Measurements from ENCODE around the gene ATP2A1.
"Not testable (repeated sequence)": the region's sequence is repeated elsewhere in the genome, so short reads cannot be mapped to it uniquely, and the experiment has no call there.

Gene ATP2A1

GRCh38 chr16:28879841-28880588, 1.7 kb downstream of the ATP2A1 start:
- Histone ChIP-seq H3K36me3 (ENCODE audit: insufficient read depth, low read length) (no peaks in the 10 kb centered on the region), H3K27me3 (ENCODE audit: insufficient read depth, low read length) (no peaks in the 10 kb centered on the region), H2AFZ (ENCODE audit: low read depth, low read length) (no peak overlapping the region), H3K4me3 (ENCODE audit: low read length) (peak overlapping the region; percentile 67), H3K9me3 (ENCODE audit: low read length) (no peaks in the 10 kb centered on the region), H3K4me1 (ENCODE audit: insufficient read depth, low read length) (peaks cover 39% of the 10 kb centered on the region)

DNA sequence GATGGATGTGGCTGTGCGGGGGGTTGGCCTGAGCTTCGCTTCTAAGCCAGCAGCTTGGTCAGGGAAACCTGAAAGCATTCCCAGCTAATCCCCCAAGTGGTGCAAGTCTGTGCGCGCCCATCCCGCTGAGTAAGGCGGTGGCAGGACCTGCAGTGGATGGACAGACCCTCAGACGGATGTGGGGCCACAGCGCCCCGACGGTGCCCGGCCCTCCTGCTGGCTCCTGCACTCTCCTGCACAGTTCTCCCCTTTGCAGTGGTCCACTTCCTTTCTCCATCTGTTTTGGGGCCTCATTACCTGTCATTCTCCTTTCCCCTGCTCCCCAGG, 2.3 kb downstream of the ATP2A1 start:
- Histone ChIP-seq H3K27me3 (ENCODE audit: insufficient read depth, low read length) (no peaks in the 10 kb centered on the region), H3K4me1 (ENCODE audit: insufficient read depth, low read length) (peaks cover 34% of the 10 kb centered on the region), H3K36me3 (ENCODE audit: insufficient read depth, low read length) (no peaks in the 10 kb centered on the region), H3K9me3 (ENCODE audit: low read length) (no peaks in the 10 kb centered on the region), H3K4me3 (ENCODE audit: low read length) (no peak overlapping the region), H2AFZ (ENCODE audit: low read depth, low read length) (no peak overlapping the region)

- Histone ChIP-seq H3K9me3 (ENCODE audit: low read length) (no peaks in the 10 kb centered on the region), H3K4me3 (ENCODE audit: low read length) (no peak overlapping the region), H2AFZ (ENCODE audit: low read depth, low read length) (no peak overlapping the region), H3K36me3 (ENCODE audit: insufficient read depth, low read length) (no peaks in the 10 kb centered on the region), H3K4me1 (ENCODE audit: insufficient read depth, low read length) (peaks cover 31% of the 10 kb centered on the region), H3K27me3 (ENCODE audit: insufficient read depth, low read length) (no peaks in the 10 kb centered on the region)
Measured at GRCh38 chr16:28880955-28881354, 2.7 kb downstream of the ATP2A1 start.

DNA sequence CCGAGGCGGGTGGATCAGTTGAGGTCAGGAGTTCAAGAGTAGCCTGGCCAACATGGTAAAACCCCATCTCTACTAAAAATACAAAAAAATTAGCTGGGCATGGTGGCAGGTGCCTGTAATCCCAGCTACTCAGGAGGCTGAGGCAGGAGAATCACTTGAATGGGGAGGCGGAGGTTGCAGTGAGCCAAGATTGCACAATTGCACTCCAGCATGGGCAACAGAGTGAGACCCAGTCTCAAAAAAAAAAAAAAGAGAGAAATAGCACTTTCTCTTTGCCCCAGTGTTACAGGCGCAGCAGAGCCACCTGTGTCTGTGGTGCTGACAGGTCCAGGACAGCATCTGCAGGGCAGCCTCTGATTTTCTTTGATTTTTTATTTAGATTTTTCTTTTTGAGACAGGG, 3.3 kb downstream of the ATP2A1 start:
- H3K4me1 ChIP-seq (ENCODE audit: insufficient read depth, low read length): peaks cover 29% of the 10 kb centered on the region
- H3K36me3 ChIP-seq (ENCODE audit: insufficient read depth, low read length); H3K9me3 ChIP-seq (ENCODE audit: low read length); H3K4me3 ChIP-seq (ENCODE audit: low read length); H3K27me3 ChIP-seq (ENCODE audit: insufficient read depth, low read length); H2AFZ ChIP-seq (ENCODE audit: low read depth, low read length): not testable (repeated sequence)

DNA sequence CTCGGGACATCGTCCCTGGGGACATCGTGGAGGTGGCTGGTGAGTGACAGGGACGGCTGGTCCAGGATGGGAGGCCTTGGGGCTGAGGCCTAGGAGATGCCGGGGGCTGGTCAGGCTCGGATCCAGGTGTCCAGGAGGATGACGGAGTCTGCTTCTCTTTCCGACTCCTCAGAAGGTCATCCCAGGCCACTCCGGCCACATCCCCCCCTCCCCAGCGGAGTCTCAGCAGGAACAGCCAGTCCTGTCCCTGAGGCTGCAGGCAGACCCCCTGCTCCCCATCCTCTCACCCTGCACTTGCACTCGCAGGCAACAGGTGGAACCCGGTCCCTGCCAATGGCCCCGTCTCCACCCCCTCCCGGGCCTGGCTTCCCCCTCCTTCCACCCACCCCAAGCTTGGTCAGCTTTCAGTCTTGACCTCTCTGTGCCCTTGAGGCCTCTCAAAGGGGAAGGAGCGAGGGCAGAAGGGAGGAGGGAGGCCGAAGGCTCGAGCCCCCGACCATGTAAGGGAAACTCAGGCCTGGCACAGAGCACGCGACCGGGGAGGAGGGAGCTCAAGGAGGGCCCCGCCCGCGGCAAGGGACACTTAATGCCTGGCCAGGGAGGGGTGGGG, 4.4 kb downstream of the ATP2A1 start:
- H3K4me3 ChIP-seq (ENCODE audit: low read length): no peak overlapping the region
- H3K4me1 ChIP-seq (ENCODE audit: insufficient read depth, low read length): peaks cover 20% of the 10 kb centered on the region
- no peaks in the 10 kb centered on the region for H3K27me3 ChIP-seq (ENCODE audit: insufficient read depth, low read length)
- peaks cover 4% of the 10 kb centered on the region for H3K36me3 ChIP-seq (ENCODE audit: insufficient read depth, low read length)
- H3K9me3 ChIP-seq (ENCODE audit: low read length): no peaks in the 10 kb centered on the region
- H2AFZ ChIP-seq (ENCODE audit: low read depth, low read length): no peak overlapping the region

GRCh38 chr16:28883221-28883996, 5.1 kb downstream of the ATP2A1 start:
- Histone ChIP-seq H2AFZ (ENCODE audit: low read depth, low read length) (no peak overlapping the region), H3K36me3 (ENCODE audit: insufficient read depth, low read length) (peaks cover 4% of the 10 kb centered on the region), H3K4me1 (ENCODE audit: insufficient read depth, low read length) (peaks cover 16% of the 10 kb centered on the region), H3K4me3 (ENCODE audit: low read length) (no peak overlapping the region), H3K9me3 (ENCODE audit: low read length) (no peaks in the 10 kb centered on the region), H3K27me3 (ENCODE audit: insufficient read depth, low read length) (no peaks in the 10 kb centered on the region)

DNA sequence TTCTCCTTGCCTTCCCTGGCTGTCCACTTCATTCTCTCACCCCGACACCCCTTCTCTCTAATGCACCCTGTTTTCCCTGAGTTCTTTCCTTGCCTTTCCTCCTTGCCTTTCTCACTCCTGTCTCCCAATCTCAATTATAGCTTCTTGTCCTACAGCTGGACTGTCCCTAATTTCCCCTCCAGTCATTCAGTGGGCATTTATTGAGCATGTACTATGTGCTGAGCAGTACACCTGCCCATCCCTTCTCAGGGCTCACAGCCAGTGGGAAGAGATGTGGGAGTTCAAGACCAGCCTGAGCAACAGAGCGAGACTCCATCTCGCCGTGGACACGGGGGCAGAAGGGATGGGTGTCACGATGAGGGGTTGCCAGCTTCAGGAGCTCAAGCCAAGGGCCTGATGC, 5.8 kb downstream of the ATP2A1 start:
- Histone ChIP-seq H3K4me1 (ENCODE audit: insufficient read depth, low read length) (peaks cover 16% of the 10 kb centered on the region), H3K9me3 (ENCODE audit: low read length) (no peaks in the 10 kb centered on the region), H3K27me3 (ENCODE audit: insufficient read depth, low read length) (no peaks in the 10 kb centered on the region), H3K36me3 (ENCODE audit: insufficient read depth, low read length) (peaks cover 4% of the 10 kb centered on the region), H2AFZ (ENCODE audit: low read depth, low read length) (no peak overlapping the region), H3K4me3 (ENCODE audit: low read length) (no peak overlapping the region)

GRCh38 chr16:28886945-28887344, 8.7 kb downstream of the ATP2A1 start:
- Histone ChIP-seq H3K9me3 (ENCODE audit: low read length) (no peaks in the 10 kb centered on the region), H3K4me1 (ENCODE audit: insufficient read depth, low read length) (peaks cover 16% of the 10 kb centered on the region), H3K27me3 (ENCODE audit: insufficient read depth, low read length) (no peaks in the 10 kb centered on the region), H2AFZ (ENCODE audit: low read depth, low read length) (no peak overlapping the region), H3K4me3 (ENCODE audit: low read length) (no peak overlapping the region), H3K36me3 (ENCODE audit: insufficient read depth, low read length) (peaks cover 4% of the 10 kb centered on the region)

- not testable (repeated sequence) for H3K36me3 ChIP-seq (ENCODE audit: insufficient read depth, low read length); H3K4me1 ChIP-seq (ENCODE audit: insufficient read depth, low read length); H3K9me3 ChIP-seq (ENCODE audit: low read length); H3K27me3 ChIP-seq (ENCODE audit: insufficient read depth, low read length); H2AFZ ChIP-seq (ENCODE audit: low read depth, low read length); H3K4me3 ChIP-seq (ENCODE audit: low read length)
Measured at GRCh38 chr16:28890355-28890754, 12.1 kb downstream of the ATP2A1 start.

DNA sequence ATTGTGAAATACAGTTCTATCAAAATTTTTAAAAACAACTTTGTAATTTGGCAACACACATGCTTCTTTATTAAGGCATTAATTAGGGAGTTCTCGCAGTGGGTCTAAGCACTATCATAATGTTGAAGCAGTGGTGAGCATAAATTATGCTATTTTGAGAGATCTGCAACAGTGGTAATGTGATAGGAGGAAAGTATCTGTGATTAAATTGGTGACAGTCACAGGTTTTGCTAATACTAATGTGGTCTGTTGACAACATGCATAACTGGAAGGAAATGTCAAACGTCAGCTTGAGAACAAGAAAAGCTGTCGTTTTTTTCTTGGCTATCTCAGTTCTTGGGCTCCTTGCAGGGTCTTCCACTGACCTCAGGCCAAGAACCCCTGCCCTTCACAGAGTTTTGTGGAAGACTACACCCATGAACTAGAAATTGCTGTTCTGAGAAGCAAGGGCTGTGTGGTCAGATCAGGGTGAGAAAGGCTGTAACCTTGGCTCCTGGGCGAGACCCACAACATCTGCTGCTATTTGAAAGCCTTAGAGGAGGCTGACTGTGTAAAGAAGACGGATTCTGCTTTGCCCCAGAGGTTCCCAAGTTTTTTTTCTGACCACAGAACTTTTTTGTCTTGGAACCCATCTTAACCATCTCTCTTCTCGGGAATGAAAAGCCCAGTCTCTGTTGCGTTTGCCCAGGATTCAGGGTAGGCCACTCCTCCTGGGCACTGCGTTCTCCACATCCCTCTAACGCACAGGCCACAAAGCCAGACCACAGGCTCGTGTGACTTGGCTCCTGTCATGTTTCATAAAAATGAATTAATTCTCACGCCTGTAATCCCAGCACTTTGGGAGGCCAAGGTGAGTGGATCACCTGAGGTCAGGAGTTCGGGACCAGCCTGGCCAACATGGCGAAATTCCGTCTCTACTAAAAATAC, 13.9 kb downstream of the ATP2A1 start:
- H2AFZ ChIP-seq (ENCODE audit: low read depth, low read length): no peak overlapping the region
- no peaks in the 10 kb centered on the region for H3K9me3 ChIP-seq (ENCODE audit: low read length)
- H3K4me3 ChIP-seq (ENCODE audit: low read length): no peak overlapping the region
- H3K4me1 ChIP-seq (ENCODE audit: insufficient read depth, low read length): no peaks in the 10 kb centered on the region
- H3K27me3 ChIP-seq (ENCODE audit: insufficient read depth, low read length): no peaks in the 10 kb centered on the region
- H3K36me3 ChIP-seq (ENCODE audit: insufficient read depth, low read length): peaks cover 8% of the 10 kb centered on the region

DNA sequence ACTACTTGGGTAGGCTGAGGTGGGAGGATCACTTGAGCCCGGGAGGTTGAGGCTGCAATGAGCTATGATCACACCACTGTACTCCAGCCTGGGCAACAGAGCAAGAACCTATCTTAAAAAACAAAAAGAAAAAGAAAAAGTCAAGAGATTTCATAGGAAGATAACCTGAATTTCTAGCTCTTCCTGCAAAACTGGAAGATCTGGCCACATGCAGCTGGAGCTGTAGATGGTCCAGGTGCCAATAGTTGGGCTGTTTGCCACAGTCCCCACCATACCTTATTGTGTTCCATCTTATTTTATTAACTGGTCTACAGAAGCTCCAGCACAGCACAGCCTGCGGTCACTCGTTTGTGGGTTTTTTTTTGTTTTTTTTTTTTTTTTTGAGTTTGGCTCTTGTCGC, 15.0 kb downstream of the ATP2A1 start:
- peaks cover 6% of the 10 kb centered on the region for H3K36me3 ChIP-seq (ENCODE audit: insufficient read depth, low read length)
- H3K4me1 ChIP-seq (ENCODE audit: insufficient read depth, low read length): no peaks in the 10 kb centered on the region
- no peaks in the 10 kb centered on the region for H3K27me3 ChIP-seq (ENCODE audit: insufficient read depth, low read length)
- H3K4me3 ChIP-seq (ENCODE audit: low read length): no peak overlapping the region
- H2AFZ ChIP-seq (ENCODE audit: low read depth, low read length): no peak overlapping the region
- no peaks in the 10 kb centered on the region for H3K9me3 ChIP-seq (ENCODE audit: low read length)

DNA sequence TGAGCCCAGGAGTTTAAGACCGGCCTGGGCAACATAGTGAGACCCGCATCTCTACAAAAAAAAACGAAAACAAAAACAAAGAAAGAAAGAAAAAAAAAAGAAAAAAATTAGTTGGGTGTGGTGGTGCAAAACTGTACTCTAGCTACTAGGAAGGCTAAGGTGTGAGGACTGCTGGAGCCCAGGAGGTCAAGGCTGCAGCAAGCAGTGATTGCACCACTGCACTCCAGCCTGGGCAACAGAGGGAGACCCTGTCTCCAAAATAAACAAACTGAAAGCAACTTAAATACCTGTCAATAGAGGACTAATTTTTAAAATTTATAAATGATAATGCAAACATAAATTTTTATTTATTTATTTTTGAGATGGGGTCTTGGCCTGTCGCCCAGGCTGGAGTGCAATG, 17.3 kb downstream of the ATP2A1 start:
- H3K4me3 ChIP-seq (ENCODE audit: low read length): no peak overlapping the region
- no peaks in the 10 kb centered on the region for H3K9me3 ChIP-seq (ENCODE audit: low read length)
- no peaks in the 10 kb centered on the region for H3K27me3 ChIP-seq (ENCODE audit: insufficient read depth, low read length)
- H3K36me3 ChIP-seq (ENCODE audit: insufficient read depth, low read length): peaks cover 10% of the 10 kb centered on the region
- H2AFZ ChIP-seq (ENCODE audit: low read depth, low read length): no peak overlapping the region
- no peaks in the 10 kb centered on the region for H3K4me1 ChIP-seq (ENCODE audit: insufficient read depth, low read length)

- Histone ChIP-seq H3K36me3 (ENCODE audit: insufficient read depth, low read length) (peaks cover 10% of the 10 kb centered on the region), H2AFZ (ENCODE audit: low read depth, low read length) (no peak overlapping the region), H3K9me3 (ENCODE audit: low read length) (no peaks in the 10 kb centered on the region), H3K4me1 (ENCODE audit: insufficient read depth, low read length) (no peaks in the 10 kb centered on the region), H3K4me3 (ENCODE audit: low read length) (no peak overlapping the region), H3K27me3 (ENCODE audit: insufficient read depth, low read length) (no peaks in the 10 kb centered on the region)
Measured at GRCh38 chr16:28897826-28898225, 19.5 kb downstream of the ATP2A1 start.

Measured in neuron (in vitro differentiated cells).